Spinal cord (tissue), 10 donors: Measurements from ENCODE around the gene CAPG. TPM values are rescaled to one million over a fixed set of nuclear protein-coding genes. Genes with fewer than 3 reads are reported as not detected.

Experiments used
- DNase-seq, 6 donors: peaks; one replicate each; pipeline versions ENCODE4 v3.0.0 to v3.0.0-alpha.2; 2013 to 2015; ENCODE audit warnings: low spot score in 6 of 6, low read depth in 4 of 6
- H3K27ac ChIP-seq: one replicate; pipeline ENCODE4 v1.5.1; 2013; ENCODE audit warnings: low read depth, low read length, control low read depth
- H3K27me3 ChIP-seq: one replicate; pipeline ENCODE4 v1.6.1; 2013; ENCODE audit warnings: low read length; ENCODE audit not compliant: control insufficient read depth, insufficient read depth
- H3K36me3 ChIP-seq: one replicate; pipeline ENCODE4 v1.6.1; 2013; ENCODE audit warnings: low read length; ENCODE audit not compliant: control insufficient read depth, insufficient read depth
- H3K4me1 ChIP-seq: one replicate; pipeline ENCODE4 v1.6.1; 2013; ENCODE audit warnings: low read length; ENCODE audit not compliant: control insufficient read depth, insufficient read depth
- H3K4me3 ChIP-seq: one replicate; pipeline ENCODE4 v1.5.1; 2013; ENCODE audit warnings: low read depth, low read length, control low read depth
- H3K9me3 ChIP-seq: one replicate; pipeline ENCODE4 v1.6.1; 2013; ENCODE audit warnings: low read length; ENCODE audit not compliant: control insufficient read depth, insufficient read depth
- WGBS: methylation state at CpG from one replicate; pipeline ENCODE4 v1.1.5; 2013; ENCODE audit warnings: missing lambda C conversion rate; ENCODE audit not compliant: insufficient coverage; 5-methylcytosine and 5-hydroxymethylcytosine counted together
- polyA plus RNA-seq, 2 donors: library from polyadenylated mRNA; unstranded; fragments of 120-200 nt; gene quantifications; one replicate each; pipeline ENCODE4 v1.2.1, GENCODE V29; 2013; ENCODE audit not compliant: insufficient read length in 2 of 2
- total RNA-seq, 2 donors: library from RNA; depleted of rRNA in 1 of 2; stranded (reverse); fragments of 120-200 nt in 1 of 2; fragments of >200 nt in 1 of 2; gene quantifications; one replicate each; pipeline versions ENCODE4 v1.2.3 to v1.2.4, GENCODE V29; 2013 to 2014
- donor health status: healthy.

CAPG gene
- total and polyA plus RNA-seq, 4 donors, result 20.2 to 41.3 (median 26.7) TPM

- Histone ChIP-seq H3K36me3 (no peaks in the 10 kb centered on the region), H3K4me3 (peak overlapping the region; percentile 37), H3K27me3 (peaks cover 12% of the 10 kb centered on the region), H3K27ac (no peak overlapping the region), H3K4me1 (peaks cover 22% of the 10 kb centered on the region), H3K9me3 (no peaks in the 10 kb centered on the region)
- 2% methylated on average over 37 of the region's 44 CpGs for WGBS
- peak in 2 of 6 donors; percentile 46 to 50 for DNase-seq
Measured at GRCh38 chr2:85413592-85414420, 3.6 kb upstream of the CAPG start.

- WGBS, result 95% methylated on average over 4 of the region's 5 CpGs
- peaks cover 12% of the 10 kb centered on the region for H3K27me3 ChIP-seq
- no peak for DNase-seq
- H3K27ac ChIP-seq, result no peak overlapping the region
- H3K9me3 ChIP-seq, result no peaks in the 10 kb centered on the region
- no peak overlapping the region for H3K4me3 ChIP-seq
- H3K4me1 ChIP-seq, result peaks cover 12% of the 10 kb centered on the region
- no peaks in the 10 kb centered on the region for H3K36me3 ChIP-seq
Measured at GRCh38 chr2:85411405-85411748, 1.2 kb upstream of the CAPG start.

- peaks cover 14% of the 10 kb centered on the region for H3K4me1 ChIP-seq
- no peaks in the 10 kb centered on the region for H3K9me3 ChIP-seq
- H3K27ac ChIP-seq, result no peak overlapping the region
- WGBS, result 92% methylated on average over 10 of the region's 13 CpGs
- DNase-seq, result no peak
- no peaks in the 10 kb centered on the region for H3K36me3 ChIP-seq
- H3K27me3 ChIP-seq, result peaks cover 12% of the 10 kb centered on the region
- no peak overlapping the region for H3K4me3 ChIP-seq
Measured at GRCh38 chr2:85410584-85411404, 628 bp upstream of the CAPG start.

- 54% methylated on average over 9 of the region's 15 CpGs for WGBS
Measured at GRCh38 chr2:85405201-85406059, 4.7 kb downstream of the CAPG start.

GRCh38 chr2:85401844-85402243 lies 8.3 kb downstream of the CAPG start:
- Histone ChIP-seq H3K36me3 (peaks cover 11% of the 10 kb centered on the region), H3K4me3 (no peak overlapping the region), H3K27ac (no peak overlapping the region), H3K9me3 (no peaks in the 10 kb centered on the region), H3K4me1 (peaks cover 29% of the 10 kb centered on the region), H3K27me3 (no peaks in the 10 kb centered on the region)
- DNase-seq, result peak in 1 of 6 donors; percentile 0
- WGBS, result 94% methylated on average over 6 of the region's 8 CpGs

More at GRCh38 chr2:85405201-85406059, 4.7 kb downstream of the CAPG start:
- Histone ChIP-seq H3K27me3 (no peaks in the 10 kb centered on the region), H3K4me3 (no peak overlapping the region), H3K4me1 (peaks cover 19% of the 10 kb centered on the region), H3K36me3 (peaks cover under 1% of the 10 kb centered on the region), H3K9me3 (no peaks in the 10 kb centered on the region), H3K27ac (peak overlapping the region; percentile 13)
- DNase-seq, result peak in 2 of 6 donors; percentile 45 to 46

- H3K27me3 ChIP-seq, result no peaks in the 10 kb centered on the region
- DNase-seq, result peak in 1 of 6 donors; percentile 0
- peaks cover 11% of the 10 kb centered on the region for H3K36me3 ChIP-seq
- H3K4me1 ChIP-seq, result peaks cover 33% of the 10 kb centered on the region
- no peak overlapping the region for H3K27ac ChIP-seq
- no peak overlapping the region for H3K4me3 ChIP-seq
- 86% methylated on average over 7 of the region's 7 CpGs for WGBS
- no peaks in the 10 kb centered on the region for H3K9me3 ChIP-seq
Measured at GRCh38 chr2:85401464-85401805, 8.7 kb downstream of the CAPG start.

- peak in 3 of 6 donors; percentile 52 to 83 (median 76) for DNase-seq
- 40% methylated on average over 11 of the region's 14 CpGs for WGBS
- Histone ChIP-seq H3K36me3 (peaks cover 11% of the 10 kb centered on the region), H3K27ac (no peak overlapping the region), H3K27me3 (no peaks in the 10 kb centered on the region), H3K4me1 (peaks cover 36% of the 10 kb centered on the region), H3K4me3 (no peak overlapping the region), H3K9me3 (no peaks in the 10 kb centered on the region)
Measured at GRCh38 chr2:85400541-85401463, 9.4 kb downstream of the CAPG start.

GRCh38 chr2:85400023-85400422 lies 10.1 kb downstream of the CAPG start:
- no peak for DNase-seq
- H3K27ac ChIP-seq, result no peak overlapping the region
- 96% methylated on average over 5 of the region's 8 CpGs for WGBS

GRCh38 chr2:85399183-85399455 lies 11.0 kb downstream of the CAPG start:
- WGBS, result 94% methylated on average over 8 of the region's 8 CpGs
- Histone ChIP-seq H3K4me3 (no peak overlapping the region), H3K9me3 (no peaks in the 10 kb centered on the region), H3K27me3 (no peaks in the 10 kb centered on the region), H3K27ac (no peak overlapping the region), H3K36me3 (peaks cover 15% of the 10 kb centered on the region), H3K4me1 (peaks cover 50% of the 10 kb centered on the region)
- DNase-seq, result no peak

More at GRCh38 chr2:85400023-85400422, 10.1 kb downstream of the CAPG start:
- Histone ChIP-seq H3K4me1 (peaks cover 41% of the 10 kb centered on the region), H3K4me3 (no peak overlapping the region), H3K9me3 (no peaks in the 10 kb centered on the region), H3K27me3 (no peaks in the 10 kb centered on the region), H3K36me3 (peaks cover 12% of the 10 kb centered on the region)
